Liver (tissue), 3 donors: ENCODE measurements around the gene CEP131.

ENCODE experiments used
- CTCF ChIP-seq: fragments of 150-350 bp; IDR thresholded peaks from 2 replicates; pipeline ENCODE4 v1.5.1; 2017; ENCODE audit warnings: improper control_type of control experiment, low read depth, low read length; ENCODE audit not compliant: missing input control
- GABPA ChIP-seq, 2 donors: IDR thresholded peaks in 1 of 2; conservative IDR thresholded peaks in 1 of 2; 2 replicates each; pipeline ENCODE4 v1.6.1; 2016; ENCODE audit warnings: antibody characterized with exemption in 2 of 2, mild to moderate bottlenecking in 1 of 2, moderate library complexity in 1 of 2
- donor health status: healthy.
- donor health status: healthy.

GRCh38 chr17:81144423-81144781 is 78.4 kb downstream of the CEP131 start:
- no peak for TF ChIP-seq CTCF
- TF ChIP-seq GABPA (IDR thresholded peaks at IDR 0.05 in 1 of 2, conservative IDR thresholded peaks at IDR 0.05 in 1 of 2): no peak
